HepG2 (cell line): ENCODE results near the gene RPS13. TPM values are rescaled to one million over a fixed set of nuclear protein-coding genes. Genes with fewer than 3 reads are reported as not detected.

Experiments used
- CBFB ChIP-seq: sonication (generic); formaldehyde crosslinking; IDR thresholded peaks from 2 replicates; pipeline ENCODE4 v1.4.0; 2020; ENCODE audit warnings: missing genetic modification reagents
- CC2D1A ChIP-seq: sonication (generic); formaldehyde crosslinking; IDR thresholded peaks from 2 replicates; pipeline ENCODE4 v1.8.1; 2023; ENCODE audit warnings: mild to moderate bottlenecking, missing genetic modification reagents
- EHMT2 ChIP-seq: fragments of 200-600 bp; sonication (generic); IDR thresholded peaks from 2 replicates; pipeline ENCODE4 v1.7.0; 2017; ENCODE audit warnings: antibody characterized with exemption, low read depth, low read length, borderline replicate concordance
- FOXK2 ChIP-seq: fragments of 450-650 bp; IDR thresholded peaks from 2 replicates; pipeline ENCODE4 v1.6.1; 2016
- GTF3A ChIP-seq: sonication (generic); formaldehyde crosslinking; conservative IDR thresholded peaks from 2 replicates; pipeline ENCODE4 v1.4.0; 2020; ENCODE audit warnings: mild to moderate bottlenecking, missing genetic modification reagents
- NR2C2 ChIP-seq: sonication (generic); formaldehyde crosslinking; IDR thresholded peaks from 2 replicates; pipeline ENCODE4 v1.4.0; 2020; ENCODE audit warnings: missing genetic modification reagents, mild to moderate bottlenecking, moderate library complexity, borderline replicate concordance
- PAWR ChIP-seq: sonication (generic); formaldehyde crosslinking; IDR thresholded peaks from 2 replicates; pipeline ENCODE4 v1.4.0; 2020; ENCODE audit warnings: missing genetic modification reagents, mild to moderate bottlenecking, borderline replicate concordance
- POLR2A ChIP-seq, 2 experiments: IDR thresholded peaks; 2 replicates each; pipeline ENCODE4 v1.6.1; 2011; ENCODE audit warnings: low read depth in 2 of 2, low read length in 2 of 2, mild to moderate bottlenecking in 1 of 2, moderate library complexity in 1 of 2; ENCODE audit not compliant: insufficient read depth in 1 of 2
- SNAPC2 ChIP-seq: sonication (generic); formaldehyde crosslinking; IDR thresholded peaks from 2 replicates; pipeline ENCODE4 v1.8.1; 2022; ENCODE audit warnings: mild to moderate bottlenecking, missing genetic modification reagents
- SSRP1 ChIP-seq: IDR thresholded peaks from 2 replicates; pipeline ENCODE4 v1.6.1; 2016; ENCODE audit warnings: control low read depth
- ZNF205 ChIP-seq: IDR thresholded peaks from 2 replicates; pipeline ENCODE4 v1.6.1; 2018; ENCODE audit warnings: missing biosample characterization, missing genetic modification reagents
- ZNF253 ChIP-seq: sonication (generic); formaldehyde crosslinking; IDR thresholded peaks from 2 replicates; pipeline ENCODE4 v1.8.0; 2022; ENCODE audit warnings: mild to moderate bottlenecking, missing genetic modification reagents, borderline replicate concordance
- ZNF282 ChIP-seq: fragments of 450-650 bp; IDR thresholded peaks from 2 replicates; pipeline ENCODE4 v1.6.1; 2018; ENCODE audit not compliant: partially characterized antibody
- ZNF543 ChIP-seq: sonication (generic); formaldehyde crosslinking; IDR thresholded peaks from 2 replicates; pipeline ENCODE4 v1.4.0; 2020; ENCODE audit warnings: mild to moderate bottlenecking, missing genetic modification reagents
- ZNF615 ChIP-seq: sonication (generic); formaldehyde crosslinking; IDR thresholded peaks from 2 replicates; pipeline ENCODE4 v1.5.0; 2020; ENCODE audit warnings: mild to moderate bottlenecking, missing genetic modification reagents, borderline replicate concordance
- ZNF670 ChIP-seq: sonication (generic); formaldehyde crosslinking; IDR thresholded peaks from 2 replicates; pipeline ENCODE4 v1.8.0; 2022; ENCODE audit warnings: mild to moderate bottlenecking, missing genetic modification reagents, borderline replicate concordance
- ZNF777 ChIP-seq: sonication (generic); formaldehyde crosslinking; IDR thresholded peaks from 2 replicates; pipeline ENCODE4 v1.4.0; 2020; ENCODE audit warnings: missing genetic modification reagents
- ZNF891 ChIP-seq: sonication (generic); formaldehyde crosslinking; IDR thresholded peaks from 2 replicates; pipeline ENCODE4 v1.5.0; 2020; ENCODE audit warnings: mild to moderate bottlenecking, missing genetic modification reagents
- polyA plus RNA-seq, 8 experiments: library from polyadenylated mRNA; depleted of rRNA in 3 of 8; stranded (reverse) in 7 of 8; unstranded in 1 of 8; fragments of >200 nt; fragmentation: Illumina TruSeq in 4 of 8; extraction: Trizol in 4 of 8; gene quantifications; 2 replicates each; pipeline versions ENCODE4 v1.2.1 to v1.2.3, GENCODE V29; 2011 to 2016; ENCODE audit warnings: low read depth in 4 of 8, missing spikeins in 1 of 8, mixed read lengths in 1 of 8; ENCODE audit not compliant: insufficient read depth in 1 of 8
- total RNA-seq, 5 experiments: library from RNA; depleted of rRNA; stranded (reverse); fragments of >200 nt; fragmentation: Illumina TruSeq; extraction: Trizol; gene quantifications; 2 replicates each; pipeline ENCODE4 v1.2.3, GENCODE V29; 2016; ENCODE audit warnings: low read depth in 1 of 5
- TF ChIP-seq, protein P1 (sequence below): sonication (generic); formaldehyde crosslinking; IDR thresholded peaks from 2 replicates; pipeline ENCODE4 v1.5.1; 2020; ENCODE audit warnings: mild to moderate bottlenecking, missing genetic modification reagents
- TF ChIP-seq, protein P2 (sequence below): sonication (generic); formaldehyde crosslinking; IDR thresholded peaks from 2 replicates; pipeline ENCODE4 v1.8.1; 2022; ENCODE audit warnings: low read depth, mild to moderate bottlenecking, missing genetic modification reagents
- TF ChIP-seq, protein P3 (sequence below): sonication (generic); formaldehyde crosslinking; IDR thresholded peaks from 2 replicates; pipeline ENCODE4 v1.4.0; 2020; ENCODE audit warnings: low read depth, mild to moderate bottlenecking, missing genetic modification reagents
- TF ChIP-seq, protein P4 (sequence below): fragments of 450-650 bp; IDR thresholded peaks from 2 replicates; pipeline ENCODE4 v1.6.1; 2017

Gene RPS13
- total and polyA plus RNA-seq, 2 of the 13 experiments (the other 11 are each of a cell fraction or from before 2014, with no cell fraction given) = 1,542 to 2,245 TPM

DNA sequence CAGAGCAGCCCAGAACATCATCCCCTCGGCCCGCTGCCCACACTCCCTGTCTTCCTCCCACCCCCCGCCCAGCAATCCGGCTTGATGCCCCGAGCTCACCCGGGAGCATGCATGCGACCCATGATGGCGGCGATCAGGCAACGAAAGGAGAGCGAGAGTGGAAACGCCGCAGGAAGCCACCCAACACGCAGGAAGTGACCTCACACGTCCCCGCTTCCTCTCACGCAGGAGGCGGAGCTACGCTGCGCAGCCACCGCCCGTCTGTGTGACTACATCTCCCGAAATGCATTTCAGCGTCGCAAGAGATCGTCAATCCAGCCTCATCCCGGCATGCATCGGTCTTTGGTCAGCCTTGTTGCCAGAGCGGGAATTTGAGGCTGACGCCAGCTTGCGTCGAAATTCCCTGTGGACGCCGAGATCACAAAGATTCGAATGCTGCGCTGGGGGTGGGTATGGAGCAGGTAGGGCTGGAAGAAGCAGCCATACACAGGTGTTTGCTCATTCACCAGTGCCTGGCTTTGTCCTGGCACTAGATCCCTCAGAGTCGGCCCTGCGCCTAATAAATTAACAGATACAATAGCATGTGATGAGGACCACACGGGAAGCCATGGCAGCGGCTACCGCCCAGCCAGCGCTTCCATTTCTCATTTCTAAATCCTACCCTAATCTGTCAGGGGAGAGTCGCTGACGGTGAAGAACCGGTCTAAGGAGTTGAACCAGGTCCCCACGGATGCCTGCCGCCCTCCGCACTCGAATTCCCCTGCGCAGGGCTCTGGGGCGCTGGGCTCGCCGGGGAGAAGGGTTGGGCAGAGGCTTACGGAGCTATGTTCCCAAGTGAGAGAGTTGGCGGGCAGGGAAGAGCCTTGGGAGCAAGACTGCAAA is at the start of gene RPS13 (continued):
- TF ChIP-seq, protein P1, sequence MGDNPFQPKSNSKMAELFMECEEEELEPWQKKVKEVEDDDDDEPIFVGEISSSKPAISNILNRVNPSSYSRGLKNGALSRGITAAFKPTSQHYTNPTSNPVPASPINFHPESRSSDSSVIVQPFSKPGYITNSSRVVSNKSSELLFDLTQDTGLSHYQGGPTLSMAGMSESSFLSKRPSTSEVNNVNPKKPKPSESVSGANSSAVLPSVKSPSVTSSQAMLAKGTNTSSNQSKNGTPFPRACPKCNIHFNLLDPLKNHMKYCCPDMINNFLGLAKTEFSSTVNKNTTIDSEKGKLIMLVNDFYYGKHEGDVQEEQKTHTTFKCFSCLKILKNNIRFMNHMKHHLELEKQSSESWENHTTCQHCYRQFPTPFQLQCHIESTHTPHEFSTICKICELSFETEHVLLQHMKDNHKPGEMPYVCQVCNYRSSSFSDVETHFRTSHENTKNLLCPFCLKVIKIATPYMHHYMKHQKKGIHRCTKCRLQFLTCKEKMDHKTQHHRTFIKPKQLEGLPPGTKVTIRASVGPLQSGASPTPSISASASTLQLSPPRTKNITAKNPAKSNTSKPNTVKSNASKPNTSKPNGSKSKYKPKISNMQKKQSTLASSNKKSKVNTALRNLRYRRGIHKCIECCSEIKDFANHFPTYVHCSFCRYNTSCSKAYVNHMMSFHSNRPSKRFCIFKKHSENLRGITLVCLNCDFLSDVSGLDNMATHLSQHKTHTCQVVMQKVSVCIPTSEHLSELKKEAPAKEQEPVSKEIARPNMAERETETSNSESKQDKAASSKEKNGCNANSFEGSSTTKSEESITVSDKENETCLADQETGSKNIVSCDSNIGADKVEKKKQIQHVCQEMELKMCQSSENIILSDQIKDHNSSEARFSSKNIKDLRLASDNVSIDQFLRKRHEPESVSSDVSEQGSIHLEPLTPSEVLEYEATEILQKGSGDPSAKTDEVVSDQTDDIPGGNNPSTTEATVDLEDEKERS (CRISPR knock-in tag) = peak; percentile 83
- TF ChIP-seq SNAPC2 (CRISPR knock-in tag) = peak; percentile 93; the same call in 1 of the 2 replicates
- no peak for TF ChIP-seq ZNF615
- TF ChIP-seq CBFB = no peak; the same call in 1 of the 2 replicates
- TF ChIP-seq POLR2A (IDR thresholded peaks at IDR 0.05; ENCODE audit: insufficient read depth in 1 of 2, low read depth in 2 of 2, low read length in 2 of 2) = peak; percentile 97 to 98
- no peak for TF ChIP-seq PAWR
- peak; percentile 84; the same call in 1 of the 2 replicates for TF ChIP-seq FOXK2
- TF ChIP-seq, protein P2, sequence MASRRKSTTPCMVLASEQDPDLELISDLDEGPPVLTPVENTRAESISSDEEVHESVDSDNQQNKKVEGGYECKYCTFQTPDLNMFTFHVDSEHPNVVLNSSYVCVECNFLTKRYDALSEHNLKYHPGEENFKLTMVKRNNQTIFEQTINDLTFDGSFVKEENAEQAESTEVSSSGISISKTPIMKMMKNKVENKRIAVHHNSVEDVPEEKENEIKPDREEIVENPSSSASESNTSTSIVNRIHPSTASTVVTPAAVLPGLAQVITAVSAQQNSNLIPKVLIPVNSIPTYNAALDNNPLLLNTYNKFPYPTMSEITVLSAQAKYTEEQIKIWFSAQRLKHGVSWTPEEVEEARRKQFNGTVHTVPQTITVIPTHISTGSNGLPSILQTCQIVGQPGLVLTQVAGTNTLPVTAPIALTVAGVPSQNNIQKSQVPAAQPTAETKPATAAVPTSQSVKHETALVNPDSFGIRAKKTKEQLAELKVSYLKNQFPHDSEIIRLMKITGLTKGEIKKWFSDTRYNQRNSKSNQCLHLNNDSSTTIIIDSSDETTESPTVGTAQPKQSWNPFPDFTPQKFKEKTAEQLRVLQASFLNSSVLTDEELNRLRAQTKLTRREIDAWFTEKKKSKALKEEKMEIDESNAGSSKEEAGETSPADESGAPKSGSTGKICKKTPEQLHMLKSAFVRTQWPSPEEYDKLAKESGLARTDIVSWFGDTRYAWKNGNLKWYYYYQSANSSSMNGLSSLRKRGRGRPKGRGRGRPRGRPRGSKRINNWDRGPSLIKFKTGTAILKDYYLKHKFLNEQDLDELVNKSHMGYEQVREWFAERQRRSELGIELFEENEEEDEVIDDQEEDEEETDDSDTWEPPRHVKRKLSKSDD (CRISPR knock-in tag) = peak; percentile 89
- TF ChIP-seq CC2D1A (CRISPR knock-in tag) = no peak
- TF ChIP-seq ZNF282 = no peak
- 0 out of 2 replicates have a peak, but pooled peaks have one; percentile 77 for TF ChIP-seq GTF3A
- no peak; the same call in 1 of the 2 replicates for TF ChIP-seq ZNF543 (CRISPR knock-in tag)
- peak; percentile 19; the same call in 1 of the 2 replicates for TF ChIP-seq ZNF205 (CRISPR knock-in tag)
- no peak for TF ChIP-seq EHMT2
- TF ChIP-seq ZNF253 (CRISPR knock-in tag) = no peak
- peak; percentile 46; the same call in 1 of the 2 replicates for TF ChIP-seq ZNF670 (CRISPR knock-in tag)
- TF ChIP-seq, protein P3, sequence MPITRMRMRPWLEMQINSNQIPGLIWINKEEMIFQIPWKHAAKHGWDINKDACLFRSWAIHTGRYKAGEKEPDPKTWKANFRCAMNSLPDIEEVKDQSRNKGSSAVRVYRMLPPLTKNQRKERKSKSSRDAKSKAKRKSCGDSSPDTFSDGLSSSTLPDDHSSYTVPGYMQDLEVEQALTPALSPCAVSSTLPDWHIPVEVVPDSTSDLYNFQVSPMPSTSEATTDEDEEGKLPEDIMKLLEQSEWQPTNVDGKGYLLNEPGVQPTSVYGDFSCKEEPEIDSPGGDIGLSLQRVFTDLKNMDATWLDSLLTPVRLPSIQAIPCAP (CRISPR knock-in tag) = no peak
- 0 out of 2 replicates have a peak, but pooled peaks have one; percentile 49 for TF ChIP-seq SSRP1 (CRISPR knock-in tag)
- TF ChIP-seq, protein P4, sequence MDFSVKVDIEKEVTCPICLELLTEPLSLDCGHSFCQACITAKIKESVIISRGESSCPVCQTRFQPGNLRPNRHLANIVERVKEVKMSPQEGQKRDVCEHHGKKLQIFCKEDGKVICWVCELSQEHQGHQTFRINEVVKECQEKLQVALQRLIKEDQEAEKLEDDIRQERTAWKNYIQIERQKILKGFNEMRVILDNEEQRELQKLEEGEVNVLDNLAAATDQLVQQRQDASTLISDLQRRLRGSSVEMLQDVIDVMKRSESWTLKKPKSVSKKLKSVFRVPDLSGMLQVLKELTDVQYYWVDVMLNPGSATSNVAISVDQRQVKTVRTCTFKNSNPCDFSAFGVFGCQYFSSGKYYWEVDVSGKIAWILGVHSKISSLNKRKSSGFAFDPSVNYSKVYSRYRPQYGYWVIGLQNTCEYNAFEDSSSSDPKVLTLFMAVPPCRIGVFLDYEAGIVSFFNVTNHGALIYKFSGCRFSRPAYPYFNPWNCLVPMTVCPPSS = no peak
- TF ChIP-seq NR2C2 (CRISPR knock-in tag) = peak; percentile 82
- TF ChIP-seq ZNF777 (CRISPR knock-in tag) = no peak
- no peak; the same call in 1 of the 2 replicates for TF ChIP-seq ZNF891 (CRISPR knock-in tag)
